HS-5 (cell line): ENCODE data around the gene ZNF799.
"Not testable (repeated sequence)": the region's sequence is repeated elsewhere in the genome, so short reads cannot be mapped to it uniquely, and the experiment has no call there.

Experiments used
- DNase-seq: peaks from one replicate; pipeline ENCODE4 v3.0.0-alpha.2; 2012; ENCODE audit warnings: low read depth

Gene ZNF799

GRCh38 chr19:12362236-12362635, 38.8 kb downstream of the ZNF799 start:
- not testable (repeated sequence) for DNase-seq

GRCh38 chr19:12353375-12353774, 47.7 kb downstream of the ZNF799 start:
- DNase-seq = no peak

- no peak for DNase-seq
Measured at GRCh38 chr19:12350890-12351197, 50.2 kb downstream of the ZNF799 start.

DNA sequence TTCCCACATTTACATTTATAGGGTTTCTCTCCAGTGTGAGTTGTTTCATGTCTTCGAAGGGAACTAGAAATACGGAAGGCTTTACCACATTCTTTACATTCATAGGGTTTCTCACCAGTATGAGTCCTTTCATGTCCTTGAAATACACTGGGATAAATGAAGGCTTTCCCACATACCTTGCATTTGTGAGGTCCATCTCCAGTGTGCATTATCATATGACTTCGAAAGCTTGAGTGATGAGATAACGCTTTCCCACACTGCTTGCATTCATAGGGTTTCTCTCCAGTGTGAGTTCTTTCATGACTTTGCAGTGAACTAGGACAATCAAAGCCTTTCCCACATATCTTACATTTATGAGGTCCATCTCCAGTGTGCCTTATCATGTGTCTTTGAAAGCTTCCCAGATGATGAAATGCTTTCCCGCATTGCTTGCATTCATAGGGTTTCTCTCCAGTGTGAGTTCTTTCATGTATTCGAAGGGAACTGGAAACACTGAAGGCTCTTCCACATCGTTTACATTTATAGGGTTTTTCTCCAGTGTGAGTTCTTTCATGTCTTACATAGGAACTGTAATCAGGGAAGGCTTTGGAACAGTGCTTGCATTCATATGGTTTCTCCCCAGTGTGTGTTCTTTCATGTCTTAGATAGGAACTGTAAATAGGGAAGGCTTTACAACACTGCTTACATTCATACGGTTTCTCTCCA, 50.7 kb downstream of the ZNF799 start:
- DNase-seq = no peak

DNA sequence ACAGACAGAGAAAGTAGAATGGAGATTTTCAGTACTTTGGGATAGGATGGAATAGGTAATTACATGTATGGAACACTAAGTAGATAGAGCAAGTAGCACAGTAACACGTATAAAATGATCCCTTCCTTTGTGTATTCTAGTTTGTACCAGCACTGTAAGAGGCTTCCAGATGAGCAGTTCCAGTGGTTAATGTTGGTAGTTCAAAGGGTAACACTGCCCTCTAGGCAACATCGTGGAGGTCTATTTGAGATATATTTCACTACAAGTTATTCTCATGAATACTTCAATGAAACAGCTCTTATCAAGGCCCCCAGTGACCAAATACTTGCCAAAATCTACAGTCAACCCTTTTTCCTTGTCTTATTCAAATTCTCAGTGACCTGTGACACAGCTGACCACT, 54.2 kb downstream of the ZNF799 start:
- no peak for DNase-seq

GRCh38 chr19:12345197-12345596, 55.9 kb downstream of the ZNF799 start:
- no peak for DNase-seq
